Measurements from ENCODE around the gene PCDHGA7. TPM values are rescaled to one million over a fixed set of nuclear protein-coding genes. Genes with fewer than 3 reads are reported as not detected.

Gene PCDHGA7
- total RNA-seq, 1 experiment from 2014 or later, result 1.6 TPM

GRCh38 chr5:141342773-141343172 is 39.8 kb upstream of the PCDHGA7 start:
- POLR2A ChIA-PET, result no interaction called here
- H3K36me3 Mint-ChIP-seq, result peaks cover 54% of the 10 kb centered on the region
- no peak for ATAC-seq
- DNase-seq (ENCODE audit: low spot score), result no peak
- no peak for TF ChIP-seq ZNF532 (CRISPR knock-in tag; IDR thresholded peaks at IDR 0.05; ENCODE audit: borderline replicate concordance)
- no peak for TF ChIP-seq TCF7 (CRISPR knock-in tag; IDR thresholded peaks at IDR 0.05; ENCODE audit: low read depth)
- no peak for TF ChIP-seq ZNF396 (CRISPR knock-in tag; IDR thresholded peaks at IDR 0.05; ENCODE audit: borderline replicate concordance)
- TF ChIP-seq NFE2L1 (CRISPR knock-in tag; IDR thresholded peaks at IDR 0.05), result no peak
- no peak for TF ChIP-seq USF2 (CRISPR knock-in tag; IDR thresholded peaks at IDR 0.05)
- TF ChIP-seq SMAD4 (CRISPR knock-in tag; IDR thresholded peaks at IDR 0.05), result no peak
- no peak for TF ChIP-seq NR1H2 (CRISPR knock-in tag; IDR thresholded peaks at IDR 0.05)
- TF ChIP-seq ZNF281 (CRISPR knock-in tag; IDR thresholded peaks at IDR 0.05), result no peak
- TF ChIP-seq AR (CRISPR knock-in tag; IDR thresholded peaks at IDR 0.05), result no peak
- no peak for TF ChIP-seq ELF4 (CRISPR knock-in tag; IDR thresholded peaks at IDR 0.05; ENCODE audit: low read depth)
- no peak for TF ChIP-seq ZNF317 (CRISPR knock-in tag; IDR thresholded peaks at IDR 0.05; ENCODE audit: borderline replicate concordance, low read depth)
- no peak for TF ChIP-seq FOXK1 (CRISPR knock-in tag; IDR thresholded peaks at IDR 0.05)
- no peak for TF ChIP-seq E2F1 (CRISPR knock-in tag; IDR thresholded peaks at IDR 0.05)
- no peak for TF ChIP-seq NR3C1 (CRISPR knock-in tag; conservative IDR thresholded peaks at IDR 0.05; ENCODE audit: low read depth)
- no peak for TF ChIP-seq ZNF423 (CRISPR knock-in tag; IDR thresholded peaks at IDR 0.05)
- TF ChIP-seq ZNF121 (CRISPR knock-in tag; IDR thresholded peaks at IDR 0.05), result no peak
- no peak for TF ChIP-seq ETV6 (CRISPR knock-in tag; IDR thresholded peaks at IDR 0.05)
- TF ChIP-seq MLX (CRISPR knock-in tag; IDR thresholded peaks at IDR 0.05), result no peak
- TF ChIP-seq EMX1 (CRISPR knock-in tag; IDR thresholded peaks at IDR 0.05), result no peak
- no peak for TF ChIP-seq ZMAT4 (CRISPR knock-in tag; IDR thresholded peaks at IDR 0.05)
- CTCF ChIA-PET, result interaction anchor here (1.0 to 4.0 kb wide), 13 partner anchors 9 to 224 kb away, joined by 3 to 22 read pairs (median 7); partner anchors contain the start of genes PCDHB14, PCDHB15, PCDHGA10 and PCDHGA11
- H3K27me3 Mint-ChIP-seq (ENCODE audit: low read depth), result no peaks in the 10 kb centered on the region
- peaks cover 68% of the 10 kb centered on the region for H3K9me3 Mint-ChIP-seq
- H3K4me1 Mint-ChIP-seq, result peaks cover 2% of the 10 kb centered on the region; the same call in 1 of the 2 replicates
- H3K27ac Mint-ChIP-seq, result no peak overlapping the region
- no peak overlapping the region for H3K4me3 Mint-ChIP-seq

Measured in WTC11 (cell line).